HL-60/S4 treated with phorbol 12-myristate 13-acetate at 8.2 ng/mL for 4 days and 3 days (cell line): ENCODE results near the gene THTPA.
"Not testable (repeated sequence)": the region's sequence is repeated elsewhere in the genome, so short reads cannot be mapped to it uniquely, and the experiment has no call there.

Experiments used
- in situ Hi-C: fragments of 300-500 bp; cut with MboI; formaldehyde crosslinking; loops from 2 replicates; pipeline ENCODE4 v1.15.0; 2022; ENCODE audit warnings: low sequenced_read_pairs

Gene THTPA

GRCh38 chr14:23532658-23533057 is 23.4 kb upstream of the THTPA start:
- in situ Hi-C loops, result no loop called here

DNA sequence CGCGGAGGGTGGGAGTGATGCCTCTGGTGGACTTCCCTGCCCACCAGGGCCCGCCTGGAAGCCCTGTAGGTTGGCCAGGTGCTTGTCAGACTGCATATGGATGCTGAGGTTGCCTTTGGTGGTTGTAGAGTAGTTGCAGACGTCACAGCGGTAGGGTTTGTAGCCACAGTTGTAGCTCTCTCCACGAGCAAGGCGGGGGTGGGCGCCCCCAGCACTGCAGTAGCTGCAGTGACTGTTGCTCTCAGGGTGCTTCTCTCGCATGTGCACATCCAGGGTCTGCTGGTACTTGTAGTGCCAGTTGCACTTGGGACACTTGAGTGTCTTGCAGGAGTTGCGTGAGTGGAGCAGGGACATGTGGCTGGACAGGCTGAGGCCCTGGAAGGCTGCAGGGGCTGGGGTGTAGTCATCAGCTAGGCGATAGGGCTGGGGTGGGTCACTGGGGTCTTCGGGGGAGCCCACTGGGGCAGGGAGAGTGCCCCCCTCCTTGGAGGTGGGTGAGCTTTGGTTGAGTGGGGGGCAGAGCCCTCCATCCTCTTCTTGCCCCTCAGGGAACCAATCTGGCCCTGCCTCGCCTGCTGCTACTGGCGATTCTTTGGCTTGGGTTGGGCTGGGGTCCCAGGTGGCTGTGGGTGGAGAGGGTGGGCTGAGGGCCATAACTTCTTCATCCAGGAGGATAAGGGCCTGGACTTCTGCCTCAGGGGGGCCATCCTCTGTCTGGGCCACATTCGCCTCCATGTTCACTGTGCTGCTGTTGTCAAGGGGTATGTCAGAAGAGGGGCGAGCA is 22.2 kb upstream of the THTPA start:
- in situ Hi-C loops, result no loop called here

DNA sequence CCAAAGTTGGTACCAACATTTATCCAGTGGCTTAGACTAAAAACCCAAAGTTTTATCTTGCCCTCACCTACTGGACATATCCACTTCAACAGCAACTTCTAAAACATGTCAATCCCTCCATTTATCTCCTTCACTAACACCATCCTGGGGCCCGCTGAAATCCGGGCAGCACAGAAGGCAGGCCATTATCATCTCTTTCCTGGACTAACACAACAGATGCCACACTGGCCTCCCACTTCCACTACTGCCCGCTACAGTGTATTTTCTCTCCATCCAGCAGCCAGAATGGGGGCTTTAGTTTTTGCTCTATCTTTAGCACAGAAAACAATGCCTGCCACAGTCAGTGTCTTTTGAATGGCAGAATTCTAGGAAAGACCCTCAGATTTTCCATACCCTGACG is 20.1 kb upstream of the THTPA start:
- in situ Hi-C loops, result no loop called here

- in situ Hi-C loops, result no loop called here
These were observed 19.6 kb upstream of the THTPA start for GRCh38 chr14:23536494-23536893.

GRCh38 chr14:23536906-23537305 is 19.2 kb upstream of the THTPA start:
- in situ Hi-C loops, result not testable (repeated sequence)

DNA sequence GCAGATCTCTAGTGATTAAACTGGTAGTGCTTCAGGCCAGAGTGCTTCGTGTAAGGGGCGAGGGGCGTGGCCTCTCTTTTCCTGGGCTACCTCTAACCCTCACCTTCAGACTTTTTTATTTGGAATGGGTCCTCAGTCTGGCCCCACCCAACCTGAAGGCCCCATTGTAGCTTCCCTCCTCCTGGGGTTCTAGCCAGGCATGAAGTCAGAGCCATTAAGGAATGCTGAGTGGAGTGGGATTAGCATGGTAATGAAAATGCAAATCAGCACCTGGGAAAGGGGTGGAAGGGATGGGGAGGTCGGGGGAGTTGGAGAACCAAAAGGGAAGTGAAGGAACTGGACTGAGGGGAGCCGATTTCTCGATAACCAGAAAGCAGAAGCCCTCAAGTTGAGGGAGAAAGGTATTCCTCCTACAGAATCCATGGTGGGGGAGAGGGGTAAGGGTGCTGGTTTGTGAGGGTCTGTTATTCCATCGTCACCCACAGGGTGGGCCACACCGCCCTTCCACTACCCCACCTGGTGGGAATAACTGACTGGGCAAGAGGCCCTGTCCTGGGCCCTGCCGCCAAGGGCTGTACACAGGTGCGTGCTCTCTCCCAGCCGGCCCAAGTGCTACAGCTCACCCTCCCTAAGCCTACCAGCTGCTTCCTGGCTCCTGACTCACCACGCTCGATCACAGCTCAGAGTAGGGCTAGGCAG is 18.6 kb upstream of the THTPA start:
- in situ Hi-C loops, result no loop called here

DNA sequence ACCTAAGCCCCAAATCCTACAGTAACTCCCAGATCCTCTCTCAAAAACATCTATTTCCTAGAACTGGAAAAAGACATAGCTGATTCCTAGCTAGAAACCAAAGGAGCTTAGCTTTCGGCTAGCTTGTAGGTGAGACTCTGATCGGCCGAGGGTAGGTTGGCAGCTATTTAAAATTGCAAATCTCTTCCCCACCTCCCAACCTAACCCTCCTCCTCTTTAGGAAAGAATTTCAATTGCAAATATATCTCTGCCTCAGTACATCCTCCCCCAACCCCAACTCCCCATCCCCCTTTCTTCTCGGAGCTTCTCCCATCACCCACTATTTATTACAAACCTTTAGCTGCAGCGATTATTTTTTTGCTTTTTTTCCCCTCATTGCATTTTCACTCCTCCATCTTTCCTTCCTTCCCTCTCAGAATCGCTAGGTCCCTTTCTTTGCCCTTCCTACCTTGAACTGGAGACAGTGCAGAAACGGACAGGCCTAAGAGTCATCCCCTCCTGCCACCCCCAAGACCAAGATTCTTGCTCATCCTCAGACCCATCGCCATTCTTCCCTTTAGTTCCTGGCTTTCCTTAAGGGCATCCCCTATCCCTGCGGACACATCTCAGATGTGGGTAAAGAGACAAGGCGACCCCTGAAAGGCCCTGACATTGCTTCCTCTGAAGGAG is 17.9 kb upstream of the THTPA start:
- in situ Hi-C loops, result no loop called here

DNA sequence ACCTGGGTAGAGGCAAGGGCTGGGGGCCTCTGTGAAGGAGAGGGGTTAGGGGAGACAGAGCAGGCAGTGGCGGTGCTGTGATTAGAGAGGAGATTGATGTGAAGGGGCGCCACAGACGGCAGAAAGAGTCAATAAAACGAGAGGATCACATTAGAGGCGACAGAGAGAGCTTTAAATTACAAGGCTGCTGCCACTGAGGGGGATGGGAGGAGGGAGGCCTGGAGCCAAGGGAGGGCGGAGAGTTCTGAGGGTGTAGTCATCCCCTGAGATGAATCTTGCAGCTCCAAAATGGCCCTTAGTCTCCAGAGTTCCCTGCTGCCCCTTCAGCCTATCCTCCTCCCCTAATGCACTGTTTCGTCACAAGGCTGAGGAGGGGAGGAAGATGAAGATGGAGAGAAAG is 17.3 kb upstream of the THTPA start:
- in situ Hi-C loops, result no loop called here

DNA sequence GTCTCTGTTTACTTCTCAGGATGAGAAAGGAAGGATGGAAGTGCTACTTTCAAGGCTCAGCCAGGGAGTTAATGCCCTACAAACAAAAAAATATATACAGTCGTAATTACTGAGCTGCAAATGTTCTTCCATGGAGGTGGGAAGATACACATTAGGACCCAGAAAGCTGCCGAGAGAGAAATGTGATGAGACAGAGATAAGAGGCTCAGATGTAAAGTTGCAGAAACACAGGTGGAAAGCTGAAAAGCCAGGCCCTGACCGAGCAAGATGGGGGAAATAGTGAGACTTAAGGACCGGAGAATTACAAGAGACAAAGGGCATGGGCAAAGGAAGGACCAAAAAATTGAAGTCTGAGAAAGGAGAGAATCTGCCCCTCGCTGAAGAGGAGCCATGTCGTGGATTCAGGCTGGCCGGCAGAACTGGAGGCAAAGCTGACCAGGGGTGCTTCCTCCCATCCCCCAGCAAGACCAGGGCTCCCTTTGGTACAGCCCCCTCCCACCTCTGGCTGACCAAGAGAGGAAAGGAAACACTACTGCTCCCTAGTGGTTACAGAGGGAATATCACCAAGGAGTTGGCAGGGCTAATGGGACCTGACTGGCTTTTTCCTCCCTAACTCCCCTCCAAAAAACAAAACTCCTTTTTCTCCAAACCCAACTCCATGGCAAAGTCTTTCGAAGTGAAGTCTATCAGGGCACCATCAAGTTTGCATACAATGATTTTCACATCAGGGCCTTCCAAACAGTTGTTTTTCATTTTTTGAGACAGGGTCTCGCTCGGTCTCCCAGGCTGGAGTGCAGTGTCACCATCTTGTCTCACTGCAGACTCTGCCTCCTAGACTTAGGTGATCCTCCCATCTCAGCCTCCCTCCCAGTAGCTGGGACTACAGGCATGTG is 16.6 kb upstream of the THTPA start:
- in situ Hi-C loops, result no loop called here

DNA sequence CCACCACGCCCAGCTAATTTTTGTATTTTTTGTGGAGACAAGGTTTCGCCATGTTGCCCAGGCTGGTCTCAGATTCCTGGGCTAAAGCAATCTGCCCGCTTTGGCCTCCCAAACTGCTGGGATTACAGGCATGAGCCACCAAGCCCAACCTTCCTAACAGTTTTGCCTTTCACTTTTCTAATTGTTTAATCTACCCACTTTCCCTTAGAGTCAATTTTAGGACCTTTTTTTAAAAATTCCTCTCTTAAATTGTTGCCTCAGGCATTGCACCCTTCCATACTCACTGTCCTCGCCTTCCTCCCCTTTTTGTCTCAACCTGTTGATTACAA is 16.0 kb upstream of the THTPA start:
- in situ Hi-C loops, result no loop called here

DNA sequence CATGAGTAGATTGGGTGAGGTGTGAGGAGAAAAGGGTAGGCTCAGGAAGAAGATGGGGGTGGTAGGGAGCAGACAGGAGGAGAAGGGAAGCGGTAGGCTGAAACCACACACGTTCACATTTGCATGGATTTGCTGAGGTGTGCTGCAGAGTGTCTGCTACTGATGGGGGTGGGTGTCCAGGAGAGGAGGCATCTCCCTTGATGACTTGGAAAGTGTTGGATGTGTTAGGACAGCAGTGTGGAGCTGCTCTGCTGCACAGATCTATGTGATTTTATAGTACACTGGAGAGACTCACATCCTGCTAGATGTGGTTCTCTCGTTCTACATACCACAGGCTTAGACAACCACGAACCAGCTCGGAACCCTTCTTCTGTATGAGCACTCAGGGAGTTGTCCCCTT is 13.8 kb upstream of the THTPA start:
- in situ Hi-C loops, result no loop called here

- in situ Hi-C loops, result no loop called here
These were observed 12.7 kb upstream of the THTPA start for GRCh38 chr14:23543403-23543802.

GRCh38 chr14:23544511-23545447 is 11.3 kb upstream of the THTPA start:
- in situ Hi-C loops, result no loop called here

DNA sequence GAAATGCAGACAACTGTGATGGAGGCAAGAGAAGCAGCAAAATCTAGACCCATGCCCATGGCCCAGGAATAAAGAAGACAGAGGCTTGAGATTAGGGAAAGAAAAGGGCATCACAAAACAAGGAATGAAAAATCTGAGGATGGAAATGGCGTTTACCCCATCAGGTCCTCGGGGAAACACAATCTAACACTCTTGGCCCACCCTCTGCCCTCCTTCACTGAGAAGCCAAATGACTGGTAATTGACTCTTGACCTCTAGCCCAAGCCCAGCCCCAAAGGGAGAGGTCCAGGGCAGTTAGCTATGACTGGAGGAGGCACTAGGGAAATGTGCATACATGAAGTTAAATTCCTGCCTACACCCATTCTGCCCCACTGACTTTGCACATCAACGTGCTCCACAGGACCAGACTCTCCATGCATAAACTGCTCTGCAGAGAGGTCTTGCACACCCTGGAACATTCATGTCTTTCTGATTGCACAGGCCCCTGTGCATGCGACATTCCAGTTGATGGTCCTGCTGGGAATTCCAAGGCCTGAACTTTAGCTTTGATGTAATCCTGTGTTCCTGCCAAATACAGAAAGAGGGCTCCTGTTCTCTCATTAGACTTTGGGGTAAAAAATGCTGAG is 10.2 kb upstream of the THTPA start:
- in situ Hi-C loops, result no loop called here

GRCh38 chr14:23546450-23547035 is 9.5 kb upstream of the THTPA start:
- in situ Hi-C loops, result no loop called here

DNA sequence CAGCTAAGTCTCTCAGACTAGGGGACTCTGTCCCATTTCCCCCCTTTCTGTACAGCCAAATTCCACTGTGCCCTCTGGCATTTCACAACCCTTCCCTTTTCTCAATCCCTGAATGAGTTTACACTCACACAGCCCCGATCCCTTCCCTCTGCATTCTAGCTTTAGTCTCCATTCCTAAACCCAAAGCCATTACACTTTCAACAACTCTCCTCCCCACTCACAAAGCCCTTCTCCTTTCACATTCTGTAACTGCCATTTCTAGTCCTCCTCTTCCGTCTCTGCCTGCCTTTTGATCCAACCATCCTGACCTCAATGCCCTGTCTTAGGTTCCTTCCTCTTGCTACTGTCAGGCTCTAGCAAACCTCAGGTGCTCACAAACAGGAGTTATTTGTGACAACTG is 8.1 kb upstream of the THTPA start:
- in situ Hi-C loops, result no loop called here

GRCh38 chr14:23548351-23549318 is 7.4 kb upstream of the THTPA start:
- in situ Hi-C loops, result no loop called here
